NB4 (cell line): ENCODE results near the gene GCDH.

Experiments used
- POLR2A ChIP-seq: IDR thresholded peaks from 2 replicates; pipeline ENCODE4 v1.6.1; 2011; ENCODE audit warnings: mild to moderate bottlenecking; ENCODE audit not compliant: insufficient read length; ENCODE audit errors: extremely low read depth
- TF ChIP-seq, protein P1 (sequence below): IDR thresholded peaks from 2 replicates; pipeline ENCODE4 v1.6.1; 2011; ENCODE audit warnings: low read depth, low read length
- TF ChIP-seq, protein P2 (sequence below): IDR thresholded peaks from one replicate; pipeline ENCODE4 v1.5.1; 2012; ENCODE audit warnings: low read depth, low read length

DNA sequence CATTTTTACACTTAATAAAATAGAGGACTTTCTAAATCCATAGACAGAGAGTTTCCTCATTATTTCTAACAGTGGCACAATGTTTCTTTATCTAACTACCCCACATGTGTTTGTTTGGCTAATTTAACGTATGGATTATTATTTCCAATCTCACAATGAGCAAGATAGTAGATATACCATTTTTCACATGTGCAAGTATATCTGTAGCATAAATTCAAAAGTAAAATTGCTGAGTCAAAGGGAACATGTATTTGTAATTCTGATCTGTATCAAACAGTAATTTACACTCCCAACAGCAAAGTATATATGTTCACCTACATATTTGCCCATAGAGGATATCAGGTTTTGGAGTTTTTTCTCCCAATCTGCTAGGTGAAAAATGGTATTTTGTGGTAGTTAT lies 34.3 kb upstream of the GCDH start:
- TF ChIP-seq POLR2A, result no peak
- TF ChIP-seq, protein P1, sequence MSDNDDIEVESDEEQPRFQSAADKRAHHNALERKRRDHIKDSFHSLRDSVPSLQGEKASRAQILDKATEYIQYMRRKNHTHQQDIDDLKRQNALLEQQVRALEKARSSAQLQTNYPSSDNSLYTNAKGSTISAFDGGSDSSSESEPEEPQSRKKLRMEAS, result no peak
- TF ChIP-seq, protein P2, sequence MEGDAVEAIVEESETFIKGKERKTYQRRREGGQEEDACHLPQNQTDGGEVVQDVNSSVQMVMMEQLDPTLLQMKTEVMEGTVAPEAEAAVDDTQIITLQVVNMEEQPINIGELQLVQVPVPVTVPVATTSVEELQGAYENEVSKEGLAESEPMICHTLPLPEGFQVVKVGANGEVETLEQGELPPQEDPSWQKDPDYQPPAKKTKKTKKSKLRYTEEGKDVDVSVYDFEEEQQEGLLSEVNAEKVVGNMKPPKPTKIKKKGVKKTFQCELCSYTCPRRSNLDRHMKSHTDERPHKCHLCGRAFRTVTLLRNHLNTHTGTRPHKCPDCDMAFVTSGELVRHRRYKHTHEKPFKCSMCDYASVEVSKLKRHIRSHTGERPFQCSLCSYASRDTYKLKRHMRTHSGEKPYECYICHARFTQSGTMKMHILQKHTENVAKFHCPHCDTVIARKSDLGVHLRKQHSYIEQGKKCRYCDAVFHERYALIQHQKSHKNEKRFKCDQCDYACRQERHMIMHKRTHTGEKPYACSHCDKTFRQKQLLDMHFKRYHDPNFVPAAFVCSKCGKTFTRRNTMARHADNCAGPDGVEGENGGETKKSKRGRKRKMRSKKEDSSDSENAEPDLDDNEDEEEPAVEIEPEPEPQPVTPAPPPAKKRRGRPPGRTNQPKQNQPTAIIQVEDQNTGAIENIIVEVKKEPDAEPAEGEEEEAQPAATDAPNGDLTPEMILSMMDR, result no peak
